ENCODE results near the gene RNU6-8.

RNU6-8 gene

GRCh38 chr14:32246751-32247150 is 43.7 kb upstream of the RNU6-8 start:
- no peak for DNase-seq (ENCODE audit: low read depth)
- no peak for TF ChIP-seq CTCF (IDR thresholded peaks at IDR 0.05; ENCODE audit: control insufficient read depth, insufficient read depth, low read depth, low read length, missing control alignments)
- H3K4me3 ChIP-seq (ENCODE audit: control insufficient read depth, low read depth, low read length) = no peak overlapping the region

- no peak for DNase-seq (ENCODE audit: low read depth)
- H3K4me3 ChIP-seq (ENCODE audit: control insufficient read depth, low read depth, low read length) = no peak overlapping the region
- TF ChIP-seq CTCF (IDR thresholded peaks at IDR 0.05; ENCODE audit: control insufficient read depth, insufficient read depth, low read depth, low read length, missing control alignments) = peak; percentile 45
Observed at GRCh38 chr14:32244404-32244803, 41.3 kb upstream of the RNU6-8 start.

GRCh38 chr14:32233260-32233659 is 30.2 kb upstream of the RNU6-8 start:
- no peak overlapping the region for H3K4me3 ChIP-seq (ENCODE audit: control insufficient read depth, low read depth, low read length)
- TF ChIP-seq CTCF (IDR thresholded peaks at IDR 0.05; ENCODE audit: control insufficient read depth, insufficient read depth, low read depth, low read length, missing control alignments) = no peak
- no peak for DNase-seq (ENCODE audit: low read depth)

GRCh38 chr14:32232481-32232880 is 29.4 kb upstream of the RNU6-8 start:
- no peak for TF ChIP-seq CTCF (IDR thresholded peaks at IDR 0.05; ENCODE audit: control insufficient read depth, insufficient read depth, low read depth, low read length, missing control alignments)
- DNase-seq (ENCODE audit: low read depth) = no peak

GRCh38 chr14:32230695-32231280 is 27.7 kb upstream of the RNU6-8 start:
- DNase-seq (ENCODE audit: low read depth) = peak; percentile 69
- H3K4me3 ChIP-seq (ENCODE audit: control insufficient read depth, low read depth, low read length) = no peak overlapping the region
- no peak for TF ChIP-seq CTCF (IDR thresholded peaks at IDR 0.05; ENCODE audit: control insufficient read depth, insufficient read depth, low read depth, low read length, missing control alignments)

More at GRCh38 chr14:32232481-32232880, 29.4 kb upstream of the RNU6-8 start:
- H3K4me3 ChIP-seq (ENCODE audit: control insufficient read depth, low read depth, low read length) = no peak overlapping the region

- DNase-seq (ENCODE audit: low read depth) = no peak
- no peak for TF ChIP-seq CTCF (IDR thresholded peaks at IDR 0.05; ENCODE audit: control insufficient read depth, insufficient read depth, low read depth, low read length, missing control alignments)
- no peak overlapping the region for H3K4me3 ChIP-seq (ENCODE audit: control insufficient read depth, low read depth, low read length)
Observed at GRCh38 chr14:32230181-32230580, 27.1 kb upstream of the RNU6-8 start.

GRCh38 chr14:32226056-32226455 is 23.0 kb upstream of the RNU6-8 start:
- no peak for TF ChIP-seq CTCF (IDR thresholded peaks at IDR 0.05; ENCODE audit: control insufficient read depth, insufficient read depth, low read depth, low read length, missing control alignments)
- H3K4me3 ChIP-seq (ENCODE audit: control insufficient read depth, low read depth, low read length) = no peak overlapping the region
- no peak for DNase-seq (ENCODE audit: low read depth)

Measured in AG09309 (cell line).